Trophoblast cell (in vitro differentiated cells and primary cell): Measurements from ENCODE around the gene ADARB2.

Experiments used
- DNase-seq, 2 donors: peaks; one replicate each; pipeline ENCODE4 v3.0.0-alpha.2; 2016
- H2AFZ ChIP-seq: 2 replicates; pipeline ENCODE4 v1.6.1; 2013; ENCODE audit warnings: low read length, moderate library complexity, mild to moderate bottlenecking; ENCODE audit not compliant: insufficient read depth, poor library complexity
- H2AK5ac ChIP-seq: 2 replicates; pipeline ENCODE4 v1.6.1; 2013; ENCODE audit warnings: mild to moderate bottlenecking, low read length
- H2BK120ac ChIP-seq: 2 replicates; pipeline ENCODE4 v1.6.1; 2013; ENCODE audit warnings: low read length, mild to moderate bottlenecking, moderate library complexity; ENCODE audit not compliant: insufficient read depth, poor library complexity
- H2BK12ac ChIP-seq: 2 replicates; pipeline ENCODE4 v1.6.1; 2013; ENCODE audit warnings: mild to moderate bottlenecking, low read length, moderate library complexity
- H2BK5ac ChIP-seq: 2 replicates; pipeline ENCODE4 v1.6.1; 2013; ENCODE audit warnings: low read length, low read depth, moderate library complexity, mild to moderate bottlenecking; ENCODE audit not compliant: poor library complexity
- H3K14ac ChIP-seq: 2 replicates; pipeline ENCODE4 v1.6.1; 2013; ENCODE audit warnings: mild to moderate bottlenecking, low read length
- H3K18ac ChIP-seq: 2 replicates; pipeline ENCODE4 v1.6.1; 2013; ENCODE audit warnings: mild to moderate bottlenecking, low read length
- H3K23ac ChIP-seq: 2 replicates; pipeline ENCODE4 v1.6.1; 2013; ENCODE audit warnings: low read length
- H3K27ac ChIP-seq: 2 replicates; pipeline ENCODE4 v1.5.1; 2013; ENCODE audit warnings: low read depth, mild to moderate bottlenecking, inconsistent platforms, low read length, moderate library complexity
- H3K27me3 ChIP-seq: 2 replicates; pipeline ENCODE4 v1.6.1; 2013; ENCODE audit warnings: inconsistent platforms, mild to moderate bottlenecking, low read length, moderate library complexity; ENCODE audit not compliant: insufficient read depth
- H3K36me3 ChIP-seq, 2 experiments: 1 replicate in 1 of 2; 2 replicates in 1 of 2; pipeline ENCODE4 v1.6.1; 2013; ENCODE audit warnings: low read length in 2 of 2, mild to moderate bottlenecking in 2 of 2, moderate library complexity in 1 of 2; ENCODE audit not compliant: insufficient read depth in 2 of 2, control insufficient read depth in 1 of 2
- H3K4ac ChIP-seq: 2 replicates; pipeline ENCODE4 v1.6.1; 2013; ENCODE audit warnings: low read depth, mild to moderate bottlenecking, low read length, moderate library complexity
- H3K4me1 ChIP-seq, 2 experiments: 1 replicate in 1 of 2; 2 replicates in 1 of 2; pipeline ENCODE4 v1.6.1; 2013; ENCODE audit warnings: low read length in 2 of 2, mild to moderate bottlenecking in 2 of 2, moderate library complexity in 1 of 2; ENCODE audit not compliant: insufficient read depth in 2 of 2, control insufficient read depth in 1 of 2
- H3K4me2 ChIP-seq: 2 replicates; pipeline ENCODE4 v1.6.1; 2013; ENCODE audit warnings: inconsistent platforms, mild to moderate bottlenecking, low read length, moderate library complexity
- H3K4me3 ChIP-seq: 2 replicates; pipeline ENCODE4 v1.5.1; 2013; ENCODE audit warnings: mild to moderate bottlenecking, low read depth, low read length, inconsistent platforms
- H3K79me1 ChIP-seq: one replicate; pipeline ENCODE4 v1.6.1; 2013; ENCODE audit warnings: low read length
- H3K79me2 ChIP-seq: 2 replicates; pipeline ENCODE4 v1.6.1; 2013; ENCODE audit warnings: low read length, mild to moderate bottlenecking; ENCODE audit not compliant: control insufficient read depth, insufficient read depth, poor library complexity
- H3K9ac ChIP-seq: 2 replicates; pipeline ENCODE4 v1.6.1; 2013; ENCODE audit warnings: mild to moderate bottlenecking, low read length
- H3K9me3 ChIP-seq: 2 replicates; pipeline ENCODE4 v1.6.1; 2013; ENCODE audit warnings: low read depth, mild to moderate bottlenecking, control low read depth, inconsistent platforms, low read length; ENCODE audit not compliant: insufficient read depth
- H4K12ac ChIP-seq: 2 replicates; pipeline ENCODE4 v1.6.1; 2013; ENCODE audit warnings: low read depth, mild to moderate bottlenecking, low read length, moderate library complexity
- H4K8ac ChIP-seq: 2 replicates; pipeline ENCODE4 v1.6.1; 2013; ENCODE audit warnings: low read depth, mild to moderate bottlenecking, low read length, moderate library complexity
- H4K91ac ChIP-seq: one replicate; pipeline ENCODE4 v1.6.1; 2013; ENCODE audit warnings: low read depth, mild to moderate bottlenecking, low read length, moderate library complexity
- WGBS: extraction: QIAGEN DNeasy Blood & Tissue Kit; methylation state at CpG from one replicate; pipeline ENCODE4 v1.1.7; 2013; ENCODE audit warnings: missing lambda C conversion rate; ENCODE audit not compliant: insufficient read length, insufficient coverage; ENCODE audit errors: extremely low coverage; 5-methylcytosine and 5-hydroxymethylcytosine counted together

ADARB2 gene

GRCh38 chr10:1377231-1377630 lies 360.1 kb downstream of the ADARB2 start:
- Histone ChIP-seq H4K12ac (no peak overlapping the region), H3K27ac (no peak overlapping the region), H3K36me3 (no peaks in the 10 kb centered on the region), H3K18ac (no peak overlapping the region), H2AFZ (no peak overlapping the region), H3K79me1 (no peaks in the 10 kb centered on the region), H3K9ac (no peak overlapping the region), H3K23ac (no peak overlapping the region), H3K79me2 (no peaks in the 10 kb centered on the region), H3K4me3 (peak overlapping the region; percentile 14), H3K14ac (no peak overlapping the region), H2BK5ac (no peak overlapping the region), H2AK5ac (no peak overlapping the region), H2BK12ac (no peak overlapping the region), H3K27me3 (no peaks in the 10 kb centered on the region), H4K8ac (no peak overlapping the region), H2BK120ac (no peak overlapping the region), H3K4me2 (no peak overlapping the region), H4K91ac (no peak overlapping the region), H3K4ac (no peak overlapping the region), H3K4me1 (no peaks in the 10 kb centered on the region), H3K9me3 (peaks cover 3% of the 10 kb centered on the region)
- no peak for DNase-seq
- WGBS: no CpG with 5 or more reads among the region's 6 CpGs

- Histone ChIP-seq H3K14ac (no peak overlapping the region), H3K27me3 (no peaks in the 10 kb centered on the region), H3K36me3 (no peaks in the 10 kb centered on the region), H3K27ac (no peak overlapping the region), H3K4ac (no peak overlapping the region), H3K18ac (no peak overlapping the region), H2BK5ac (no peak overlapping the region), H3K4me3 (no peak overlapping the region), H3K4me2 (no peak overlapping the region), H3K23ac (no peak overlapping the region), H3K9ac (no peak overlapping the region), H4K12ac (no peak overlapping the region), H4K8ac (no peak overlapping the region), H2AK5ac (no peak overlapping the region), H2BK120ac (no peak overlapping the region), H3K79me2 (no peaks in the 10 kb centered on the region), H2AFZ (no peak overlapping the region), H3K4me1 (no peaks in the 10 kb centered on the region), H4K91ac (no peak overlapping the region), H2BK12ac (no peak overlapping the region), H3K79me1 (no peaks in the 10 kb centered on the region), H3K9me3 (peaks cover 3% of the 10 kb centered on the region)
- no CpG with 5 or more reads among the region's 11 CpGs for WGBS
- DNase-seq: no peak
Observed at GRCh38 chr10:1376384-1376945, 360.9 kb downstream of the ADARB2 start.

GRCh38 chr10:1375346-1376170 lies 361.8 kb downstream of the ADARB2 start:
- Histone ChIP-seq H3K9ac (no peak overlapping the region), H3K4ac (no peak overlapping the region), H4K91ac (no peak overlapping the region), H3K14ac (no peak overlapping the region), H2BK120ac (no peak overlapping the region), H3K4me2 (no peak overlapping the region), H2BK5ac (no peak overlapping the region), H3K9me3 (peaks cover 3% of the 10 kb centered on the region), H3K4me1 (no peaks in the 10 kb centered on the region), H3K79me1 (no peaks in the 10 kb centered on the region), H2AK5ac (no peak overlapping the region), H2AFZ (no peak overlapping the region), H3K79me2 (no peaks in the 10 kb centered on the region), H4K8ac (no peak overlapping the region), H2BK12ac (no peak overlapping the region), H3K36me3 (no peaks in the 10 kb centered on the region), H3K23ac (peak overlapping the region; percentile 87), H3K18ac (no peak overlapping the region), H4K12ac (no peak overlapping the region), H3K27me3 (no peaks in the 10 kb centered on the region), H3K27ac (no peak overlapping the region), H3K4me3 (peak overlapping the region; percentile 43)
- 100% methylated on average over 2 of the region's 27 CpGs for WGBS
- no peak for DNase-seq

GRCh38 chr10:1374511-1375345 lies 362.6 kb downstream of the ADARB2 start:
- H2BK120ac ChIP-seq: no peak overlapping the region
- H3K27ac ChIP-seq: no peak overlapping the region
- no peak overlapping the region for H3K14ac ChIP-seq
- H3K79me2 ChIP-seq: no peaks in the 10 kb centered on the region
- no peak overlapping the region for H2AK5ac ChIP-seq
- no peaks in the 10 kb centered on the region for H3K27me3 ChIP-seq
- no peak overlapping the region for H2BK12ac ChIP-seq
- H4K12ac ChIP-seq: no peak overlapping the region
- H3K4me2 ChIP-seq: no peak overlapping the region
- peaks cover 3% of the 10 kb centered on the region for H3K9me3 ChIP-seq
- no peak overlapping the region for H3K4me3 ChIP-seq
- no peak overlapping the region for H3K18ac ChIP-seq
- no peak overlapping the region for H3K4ac ChIP-seq
- H3K23ac ChIP-seq: no peak overlapping the region
- no peak overlapping the region for H4K8ac ChIP-seq
- H3K36me3 ChIP-seq: no peaks in the 10 kb centered on the region
- H3K9ac ChIP-seq: no peak overlapping the region
- H4K91ac ChIP-seq: no peak overlapping the region
- no CpG with 5 or more reads among the region's 37 CpGs for WGBS
- H3K4me1 ChIP-seq: peaks cover 0 to under 1% of the 10 kb centered on the region in 2 experiments
- DNase-seq: no peak
- no peaks in the 10 kb centered on the region for H3K79me1 ChIP-seq
- H2BK5ac ChIP-seq: no peak overlapping the region
- no peak overlapping the region for H2AFZ ChIP-seq
